Measurements from ENCODE around the gene CEBPZOS. TPM values are rescaled to one million over a fixed set of nuclear protein-coding genes. Genes with fewer than 3 reads are reported as not detected.

The CEBPZOS gene
- total and polyA plus RNA-seq, 9 of the 15 experiments (the other 6 are each of a cell fraction or from before 2014, with no cell fraction given) = 21.7 to 64.8 (median 46.7) TPM

DNA sequence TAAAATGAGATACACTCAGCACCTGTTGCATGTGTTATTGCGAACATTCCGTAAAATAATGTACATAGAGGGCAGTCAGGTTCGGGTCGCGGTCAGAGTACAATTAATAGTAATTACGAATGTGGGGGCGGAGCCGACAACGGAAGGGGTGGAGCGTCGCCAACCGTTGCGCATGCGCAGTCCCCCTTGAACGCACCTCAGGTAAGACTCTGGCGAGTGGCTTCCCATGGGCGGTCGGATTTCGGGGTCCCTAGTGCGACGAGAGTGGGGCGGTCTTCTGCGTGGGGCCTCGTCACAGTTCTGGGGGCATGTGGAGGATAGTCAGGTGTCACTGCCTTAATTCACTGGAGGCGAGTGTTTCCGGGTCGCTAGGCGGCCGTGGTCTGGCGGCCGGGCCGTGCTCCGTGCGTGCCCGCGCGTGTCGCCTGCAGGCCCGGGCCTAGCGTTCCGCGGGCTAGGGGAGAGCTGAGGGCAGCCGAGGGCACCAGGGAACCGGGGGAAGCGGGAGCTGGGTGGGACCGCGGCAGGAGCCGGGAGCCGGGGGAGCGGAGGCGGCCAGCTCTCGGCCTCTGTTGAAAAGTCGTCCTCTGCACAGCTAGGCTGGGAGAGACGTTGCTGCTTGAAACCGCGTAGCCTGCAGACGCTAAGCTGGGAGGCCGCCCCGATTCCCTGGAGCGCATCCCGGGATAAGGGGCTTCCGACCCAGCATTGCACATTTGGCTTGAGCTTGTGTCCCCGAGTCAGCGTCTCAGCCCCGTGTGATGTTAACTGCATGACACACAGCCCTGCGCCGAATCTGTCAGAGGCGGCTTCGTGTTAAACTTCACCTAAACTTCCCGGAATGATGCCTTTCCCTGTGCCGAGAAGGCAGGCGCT lies at the start of gene CEBPZOS (continued):
- TF ChIP-seq, protein P1, sequence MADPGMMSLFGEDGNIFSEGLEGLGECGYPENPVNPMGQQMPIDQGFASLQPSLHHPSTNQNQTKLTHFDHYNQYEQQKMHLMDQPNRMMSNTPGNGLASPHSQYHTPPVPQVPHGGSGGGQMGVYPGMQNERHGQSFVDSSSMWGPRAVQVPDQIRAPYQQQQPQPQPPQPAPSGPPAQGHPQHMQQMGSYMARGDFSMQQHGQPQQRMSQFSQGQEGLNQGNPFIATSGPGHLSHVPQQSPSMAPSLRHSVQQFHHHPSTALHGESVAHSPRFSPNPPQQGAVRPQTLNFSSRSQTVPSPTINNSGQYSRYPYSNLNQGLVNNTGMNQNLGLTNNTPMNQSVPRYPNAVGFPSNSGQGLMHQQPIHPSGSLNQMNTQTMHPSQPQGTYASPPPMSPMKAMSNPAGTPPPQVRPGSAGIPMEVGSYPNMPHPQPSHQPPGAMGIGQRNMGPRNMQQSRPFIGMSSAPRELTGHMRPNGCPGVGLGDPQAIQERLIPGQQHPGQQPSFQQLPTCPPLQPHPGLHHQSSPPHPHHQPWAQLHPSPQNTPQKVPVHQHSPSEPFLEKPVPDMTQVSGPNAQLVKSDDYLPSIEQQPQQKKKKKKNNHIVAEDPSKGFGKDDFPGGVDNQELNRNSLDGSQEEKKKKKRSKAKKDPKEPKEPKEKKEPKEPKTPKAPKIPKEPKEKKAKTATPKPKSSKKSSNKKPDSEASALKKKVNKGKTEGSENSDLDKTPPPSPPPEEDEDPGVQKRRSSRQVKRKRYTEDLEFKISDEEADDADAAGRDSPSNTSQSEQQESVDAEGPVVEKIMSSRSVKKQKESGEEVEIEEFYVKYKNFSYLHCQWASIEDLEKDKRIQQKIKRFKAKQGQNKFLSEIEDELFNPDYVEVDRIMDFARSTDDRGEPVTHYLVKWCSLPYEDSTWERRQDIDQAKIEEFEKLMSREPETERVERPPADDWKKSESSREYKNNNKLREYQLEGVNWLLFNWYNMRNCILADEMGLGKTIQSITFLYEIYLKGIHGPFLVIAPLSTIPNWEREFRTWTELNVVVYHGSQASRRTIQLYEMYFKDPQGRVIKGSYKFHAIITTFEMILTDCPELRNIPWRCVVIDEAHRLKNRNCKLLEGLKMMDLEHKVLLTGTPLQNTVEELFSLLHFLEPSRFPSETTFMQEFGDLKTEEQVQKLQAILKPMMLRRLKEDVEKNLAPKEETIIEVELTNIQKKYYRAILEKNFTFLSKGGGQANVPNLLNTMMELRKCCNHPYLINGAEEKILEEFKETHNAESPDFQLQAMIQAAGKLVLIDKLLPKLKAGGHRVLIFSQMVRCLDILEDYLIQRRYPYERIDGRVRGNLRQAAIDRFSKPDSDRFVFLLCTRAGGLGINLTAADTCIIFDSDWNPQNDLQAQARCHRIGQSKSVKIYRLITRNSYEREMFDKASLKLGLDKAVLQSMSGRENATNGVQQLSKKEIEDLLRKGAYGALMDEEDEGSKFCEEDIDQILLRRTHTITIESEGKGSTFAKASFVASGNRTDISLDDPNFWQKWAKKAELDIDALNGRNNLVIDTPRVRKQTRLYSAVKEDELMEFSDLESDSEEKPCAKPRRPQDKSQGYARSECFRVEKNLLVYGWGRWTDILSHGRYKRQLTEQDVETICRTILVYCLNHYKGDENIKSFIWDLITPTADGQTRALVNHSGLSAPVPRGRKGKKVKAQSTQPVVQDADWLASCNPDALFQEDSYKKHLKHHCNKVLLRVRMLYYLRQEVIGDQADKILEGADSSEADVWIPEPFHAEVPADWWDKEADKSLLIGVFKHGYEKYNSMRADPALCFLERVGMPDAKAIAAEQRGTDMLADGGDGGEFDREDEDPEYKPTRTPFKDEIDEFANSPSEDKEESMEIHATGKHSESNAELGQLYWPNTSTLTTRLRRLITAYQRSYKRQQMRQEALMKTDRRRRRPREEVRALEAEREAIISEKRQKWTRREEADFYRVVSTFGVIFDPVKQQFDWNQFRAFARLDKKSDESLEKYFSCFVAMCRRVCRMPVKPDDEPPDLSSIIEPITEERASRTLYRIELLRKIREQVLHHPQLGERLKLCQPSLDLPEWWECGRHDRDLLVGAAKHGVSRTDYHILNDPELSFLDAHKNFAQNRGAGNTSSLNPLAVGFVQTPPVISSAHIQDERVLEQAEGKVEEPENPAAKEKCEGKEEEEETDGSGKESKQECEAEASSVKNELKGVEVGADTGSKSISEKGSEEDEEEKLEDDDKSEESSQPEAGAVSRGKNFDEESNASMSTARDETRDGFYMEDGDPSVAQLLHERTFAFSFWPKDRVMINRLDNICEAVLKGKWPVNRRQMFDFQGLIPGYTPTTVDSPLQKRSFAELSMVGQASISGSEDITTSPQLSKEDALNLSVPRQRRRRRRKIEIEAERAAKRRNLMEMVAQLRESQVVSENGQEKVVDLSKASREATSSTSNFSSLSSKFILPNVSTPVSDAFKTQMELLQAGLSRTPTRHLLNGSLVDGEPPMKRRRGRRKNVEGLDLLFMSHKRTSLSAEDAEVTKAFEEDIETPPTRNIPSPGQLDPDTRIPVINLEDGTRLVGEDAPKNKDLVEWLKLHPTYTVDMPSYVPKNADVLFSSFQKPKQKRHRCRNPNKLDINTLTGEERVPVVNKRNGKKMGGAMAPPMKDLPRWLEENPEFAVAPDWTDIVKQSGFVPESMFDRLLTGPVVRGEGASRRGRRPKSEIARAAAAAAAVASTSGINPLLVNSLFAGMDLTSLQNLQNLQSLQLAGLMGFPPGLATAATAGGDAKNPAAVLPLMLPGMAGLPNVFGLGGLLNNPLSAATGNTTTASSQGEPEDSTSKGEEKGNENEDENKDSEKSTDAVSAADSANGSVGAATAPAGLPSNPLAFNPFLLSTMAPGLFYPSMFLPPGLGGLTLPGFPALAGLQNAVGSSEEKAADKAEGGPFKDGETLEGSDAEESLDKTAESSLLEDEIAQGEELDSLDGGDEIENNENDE (IDR thresholded peaks at IDR 0.05; ENCODE audit: low read depth, low read length) = no peak
- TF ChIP-seq BRF1 (IDR thresholded peaks at IDR 0.05; ENCODE audit: borderline replicate concordance, extremely low read depth, insufficient read length) (no peak), RAD51 (IDR thresholded peaks at IDR 0.05; ENCODE audit: borderline replicate concordance, low read depth) (no peak), CBX3 (IDR thresholded peaks at IDR 0.05; ENCODE audit: borderline replicate concordance in 1 of 2, low read length in 2 of 2) (no peak; a peak in 1 of 3 replicates), GTF2E2 (tag; IDR thresholded peaks at IDR 0.05) (peak; percentile 53; the same call in 1 of the 2 replicates), ZNF232 (CRISPR knock-in tag; IDR thresholded peaks at IDR 0.05) (peak; percentile 80; the same call in 1 of the 2 replicates), SIN3B (IDR thresholded peaks at IDR 0.05; ENCODE audit: low read depth) (no peak), ZNF77 (CRISPR knock-in tag; IDR thresholded peaks at IDR 0.05) (no peak), CREM (IDR thresholded peaks at IDR 0.05; ENCODE audit: low read depth) (peak; percentile 58; the same call in 1 of the 2 replicates), KHSRP (IDR thresholded peaks at IDR 0.05) (no peak), NCOA4 (IDR thresholded peaks at IDR 0.05; ENCODE audit: partially characterized antibody) (no peak), POLR2AphosphoS5 (IDR thresholded peaks at IDR 0.05; ENCODE audit: control insufficient read depth, insufficient read depth, low read depth, low read length) (peak; percentile 90), TCF7L2 (IDR thresholded peaks at IDR 0.05; ENCODE audit: low read depth, low read length) (no peak), SMAD1 (IDR thresholded peaks at IDR 0.05; ENCODE audit: low read depth, low read length, partially characterized antibody) (no peak), RHOXF2B (CRISPR knock-in tag; conservative IDR thresholded peaks at IDR 0.05) (no peak)
- TF ChIP-seq, protein P2, sequence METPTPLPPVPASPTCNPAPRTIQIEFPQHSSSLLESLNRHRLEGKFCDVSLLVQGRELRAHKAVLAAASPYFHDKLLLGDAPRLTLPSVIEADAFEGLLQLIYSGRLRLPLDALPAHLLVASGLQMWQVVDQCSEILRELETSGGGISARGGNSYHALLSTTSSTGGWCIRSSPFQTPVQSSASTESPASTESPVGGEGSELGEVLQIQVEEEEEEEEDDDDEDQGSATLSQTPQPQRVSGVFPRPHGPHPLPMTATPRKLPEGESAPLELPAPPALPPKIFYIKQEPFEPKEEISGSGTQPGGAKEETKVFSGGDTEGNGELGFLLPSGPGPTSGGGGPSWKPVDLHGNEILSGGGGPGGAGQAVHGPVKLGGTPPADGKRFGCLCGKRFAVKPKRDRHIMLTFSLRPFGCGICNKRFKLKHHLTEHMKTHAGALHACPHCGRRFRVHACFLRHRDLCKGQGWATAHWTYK (CRISPR knock-in tag; IDR thresholded peaks at IDR 0.05) = peak; percentile 83; the same call in 1 of the 2 replicates
